Activated CD4-positive, CD25-positive, alpha-beta regulatory T cell treated with anti-CD3 and anti-CD28 coated beads, Interleukin-2, amount 50 U/mL, for 24 hours (primary cell): ENCODE data around the gene COL5A1.

Source experiments
- ATAC-seq, 2 donors: fragments of 150-1000 bp; cut with Tn5 transposase; one replicate each; pipeline ENCODE4 v1.10.0; 2021; ENCODE audit warnings: mild to moderate bottlenecking in 1 of 2, moderate library complexity in 1 of 2

The COL5A1 gene

DNA sequence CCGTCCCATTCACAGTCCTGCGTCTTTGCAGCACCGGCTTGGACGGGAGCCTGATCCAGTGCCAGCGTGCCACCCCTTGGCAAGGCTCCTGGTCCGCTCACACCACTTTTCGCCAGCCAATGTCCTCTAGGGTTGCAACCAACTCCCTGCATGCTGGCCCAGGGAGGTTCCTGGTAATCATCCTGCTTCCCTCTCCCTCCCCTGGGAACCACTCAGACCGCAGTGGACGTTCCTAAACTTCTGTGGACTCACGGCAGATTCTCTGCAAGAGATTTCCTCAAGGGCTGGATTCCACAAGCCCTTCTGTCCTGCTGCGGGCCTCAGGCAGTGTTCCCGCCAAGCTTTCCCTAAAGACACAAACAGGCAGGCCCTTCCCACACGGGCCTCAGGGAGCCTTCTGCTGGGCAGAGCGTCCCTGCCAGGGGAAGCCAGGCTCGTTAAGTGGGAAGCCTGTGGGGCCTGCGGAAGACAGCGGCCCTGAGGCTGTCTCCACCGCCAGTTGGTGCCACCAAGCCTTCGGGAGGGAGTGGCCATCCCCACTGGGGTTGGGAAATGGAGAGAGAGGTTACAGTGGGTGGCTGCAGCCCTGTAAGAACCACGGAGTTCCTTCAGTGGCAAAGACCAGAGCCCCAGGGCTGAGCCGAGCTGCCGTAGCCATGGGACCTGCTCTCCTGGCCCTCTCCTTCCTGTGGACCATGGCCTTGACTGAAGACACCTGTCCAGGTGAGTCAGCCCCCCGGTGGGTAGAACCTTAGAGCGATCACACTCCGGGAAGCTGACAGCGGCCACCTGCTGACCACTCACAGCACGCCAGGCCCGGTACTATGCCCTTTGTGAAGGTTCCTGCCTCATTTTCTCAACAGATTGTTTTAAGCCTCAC lies 222.6 kb downstream of the COL5A1 start:
- no peak for ATAC-seq

DNA sequence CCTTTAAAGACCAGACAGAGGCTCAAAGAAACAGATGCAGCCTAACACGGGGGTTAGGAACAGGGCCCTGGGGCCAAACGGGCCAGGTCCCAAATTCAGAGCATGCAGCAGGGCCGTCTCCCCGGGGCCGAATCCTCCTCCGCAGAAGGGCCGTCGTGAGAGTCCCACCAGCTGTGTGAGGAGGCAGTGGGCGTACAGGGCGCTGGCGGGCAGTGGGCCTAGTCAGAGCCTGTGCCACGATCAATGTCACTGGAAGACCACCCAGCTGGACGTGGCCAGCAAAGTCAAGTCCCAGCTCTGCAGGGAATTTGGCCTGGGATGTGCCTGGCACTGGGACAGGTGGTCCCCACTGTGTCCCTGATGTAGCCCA lies 223.2 kb downstream of the COL5A1 start:
- ATAC-seq, result no peak

GRCh38 chr9:134867917-134868750 lies 226.5 kb downstream of the COL5A1 start:
- ATAC-seq, result no peak

DNA sequence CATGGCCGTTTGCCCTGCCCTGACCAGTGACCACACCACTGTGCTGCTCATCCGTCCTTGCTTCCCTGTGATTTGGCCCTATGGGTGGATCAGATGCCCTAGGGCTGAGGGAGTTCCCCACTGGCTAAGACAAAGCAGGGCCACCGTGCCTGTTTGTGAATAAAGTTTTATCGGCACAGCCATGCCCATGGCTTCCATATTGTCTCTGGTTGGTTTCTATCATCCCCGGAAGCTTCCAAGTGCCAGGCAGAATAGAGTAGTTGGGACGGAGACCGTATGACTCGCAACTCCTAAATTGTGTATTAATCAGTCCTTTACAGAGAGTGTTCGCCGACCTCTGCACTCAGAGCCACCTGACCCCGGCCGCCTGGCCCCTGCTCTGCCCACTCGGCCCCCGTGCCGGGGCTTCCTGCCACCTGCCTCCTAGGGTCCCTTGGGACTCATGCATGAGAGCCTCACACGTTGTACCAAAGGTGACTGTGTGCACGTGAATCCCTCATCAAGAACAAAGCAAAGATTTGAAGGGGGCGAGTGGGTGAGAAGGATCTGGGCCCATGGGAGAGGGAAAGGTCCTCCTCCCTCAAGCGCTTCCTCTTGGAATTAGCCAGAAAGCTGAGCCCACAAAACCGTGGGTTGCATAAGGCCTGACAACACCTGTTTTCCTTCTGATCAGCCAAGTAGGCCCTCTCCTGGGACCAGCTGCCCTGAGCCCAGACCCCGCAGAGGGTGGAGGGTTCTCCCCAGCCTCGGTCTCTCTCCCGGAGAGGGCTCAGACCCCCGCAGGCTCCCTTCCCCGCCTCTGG lies 227.3 kb downstream of the COL5A1 start:
- no peak for ATAC-seq

- ATAC-seq, result no peak
These were observed 228.1 kb downstream of the COL5A1 start for GRCh38 chr9:134869554-134870300.

DNA sequence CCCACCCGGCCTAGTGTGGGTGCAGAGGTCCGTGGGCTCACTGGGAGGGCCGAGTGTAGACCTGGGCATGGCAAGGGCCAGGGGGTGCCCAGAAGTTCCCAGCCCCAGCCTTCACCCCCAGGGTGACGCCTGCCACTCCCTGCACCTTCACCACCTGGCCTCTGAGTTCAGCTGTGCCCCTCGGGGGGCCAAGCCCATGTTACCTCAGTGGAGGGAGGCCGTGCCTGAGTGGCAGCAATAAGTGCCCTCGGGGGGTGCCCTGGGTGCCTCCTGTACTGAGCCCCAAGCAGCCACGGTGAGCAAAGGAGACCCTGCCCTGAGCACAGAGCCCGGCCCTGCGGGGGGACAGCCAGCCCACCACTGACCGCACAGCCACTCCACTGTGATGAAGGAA lies 228.7 kb downstream of the COL5A1 start:
- no peak for ATAC-seq

DNA sequence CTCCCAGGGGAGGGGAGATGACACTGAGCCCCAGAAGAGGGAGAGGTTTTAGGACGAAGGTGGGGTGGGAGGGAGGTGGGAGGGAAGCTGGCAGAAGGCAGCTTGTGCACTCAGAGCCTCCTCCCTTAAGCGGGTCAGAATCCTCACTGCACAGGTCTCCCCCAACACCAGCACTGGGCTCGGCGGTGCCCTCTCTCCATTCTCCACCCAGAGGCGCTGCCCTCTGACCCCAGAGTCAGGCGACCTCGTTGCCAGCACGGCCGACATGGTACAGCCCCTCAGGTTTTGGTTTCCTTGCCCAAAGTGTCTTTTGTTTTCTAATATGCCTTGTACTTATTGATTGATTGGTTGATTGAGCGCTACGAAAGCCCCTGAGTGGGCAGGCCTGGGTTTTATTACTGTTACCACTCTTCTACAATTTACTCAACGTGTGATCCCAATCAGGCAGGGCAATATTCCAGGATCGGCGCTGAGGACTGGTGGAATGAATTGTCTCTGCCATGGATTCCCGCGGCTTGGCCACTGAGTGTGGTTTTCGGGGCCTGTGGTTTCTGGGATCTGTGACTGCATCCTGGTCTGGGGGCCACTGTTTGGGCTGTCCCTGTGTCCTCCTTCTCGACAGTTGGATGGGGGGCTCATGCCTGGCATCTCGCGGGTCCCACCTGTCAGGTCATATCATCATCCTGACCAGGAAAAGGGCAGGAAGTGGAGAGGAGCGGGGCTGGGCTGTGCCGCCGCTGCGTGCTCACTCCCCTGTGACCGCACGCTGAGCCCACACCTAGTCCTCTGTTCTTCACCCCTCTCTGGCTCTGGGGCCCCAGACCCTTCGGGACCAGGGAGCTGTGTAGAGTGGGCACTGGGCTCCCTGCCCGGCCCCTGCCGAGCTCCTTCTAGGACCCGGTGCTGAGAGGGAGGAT lies 229.4 kb downstream of the COL5A1 start:
- ATAC-seq, result no peak

DNA sequence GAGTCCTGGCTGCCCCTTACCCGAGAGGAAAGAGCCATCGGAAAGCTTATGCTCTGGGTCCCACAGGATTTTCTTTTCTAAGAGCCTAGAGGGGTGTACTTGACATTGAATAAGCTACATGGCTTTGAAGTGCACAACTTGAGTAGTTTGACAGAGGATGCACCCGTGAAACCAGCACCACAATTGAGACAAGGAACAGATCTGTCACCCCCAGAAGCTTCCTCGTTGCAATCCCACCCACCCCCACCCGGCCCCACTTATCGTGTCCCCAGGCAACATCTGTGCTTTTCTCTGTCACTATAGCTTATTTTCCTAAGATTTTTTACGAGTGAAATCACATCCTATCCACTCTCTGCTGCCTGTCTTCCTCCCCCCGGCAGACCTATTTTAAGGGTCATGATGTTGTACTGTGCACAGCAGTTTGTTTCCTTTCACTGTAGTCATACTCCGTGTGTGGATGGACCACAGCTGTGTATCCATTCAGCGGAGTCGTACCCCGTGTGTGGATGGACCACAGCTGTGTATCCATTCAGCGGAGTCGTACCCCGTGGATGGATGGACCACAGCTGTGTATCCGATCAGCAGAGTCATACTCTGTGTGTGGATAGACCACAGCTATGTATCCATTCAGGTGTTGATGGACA lies 230.2 kb downstream of the COL5A1 start:
- ATAC-seq, result no peak

- ATAC-seq, result no peak
These were observed 231.1 kb downstream of the COL5A1 start for GRCh38 chr9:134872482-134873231.

- no peak for ATAC-seq
These were observed 233.8 kb downstream of the COL5A1 start for GRCh38 chr9:134875371-134875770.

DNA sequence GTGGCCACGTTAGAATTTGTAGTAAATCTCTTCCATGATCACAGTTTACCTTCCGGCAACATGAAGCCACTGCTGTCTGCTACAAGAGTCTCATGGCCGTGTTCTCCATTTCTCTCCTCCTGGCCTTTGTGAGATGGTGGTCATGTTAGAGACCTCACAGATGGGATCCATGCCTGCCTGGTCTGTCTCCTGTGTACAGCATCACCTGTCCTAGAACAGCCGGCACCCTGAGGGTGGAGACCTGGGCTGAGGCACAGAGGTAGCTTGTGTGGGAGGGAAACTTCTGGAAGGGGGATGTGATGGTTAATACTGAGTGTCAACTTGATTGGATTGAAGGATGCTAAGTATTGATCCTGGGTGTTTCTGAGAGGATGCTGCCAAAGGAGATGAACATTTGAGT lies 235.9 kb downstream of the COL5A1 start:
- ATAC-seq, result no peak

- no peak for ATAC-seq
These were observed 238.3 kb downstream of the COL5A1 start for GRCh38 chr9:134879664-134880483.

DNA sequence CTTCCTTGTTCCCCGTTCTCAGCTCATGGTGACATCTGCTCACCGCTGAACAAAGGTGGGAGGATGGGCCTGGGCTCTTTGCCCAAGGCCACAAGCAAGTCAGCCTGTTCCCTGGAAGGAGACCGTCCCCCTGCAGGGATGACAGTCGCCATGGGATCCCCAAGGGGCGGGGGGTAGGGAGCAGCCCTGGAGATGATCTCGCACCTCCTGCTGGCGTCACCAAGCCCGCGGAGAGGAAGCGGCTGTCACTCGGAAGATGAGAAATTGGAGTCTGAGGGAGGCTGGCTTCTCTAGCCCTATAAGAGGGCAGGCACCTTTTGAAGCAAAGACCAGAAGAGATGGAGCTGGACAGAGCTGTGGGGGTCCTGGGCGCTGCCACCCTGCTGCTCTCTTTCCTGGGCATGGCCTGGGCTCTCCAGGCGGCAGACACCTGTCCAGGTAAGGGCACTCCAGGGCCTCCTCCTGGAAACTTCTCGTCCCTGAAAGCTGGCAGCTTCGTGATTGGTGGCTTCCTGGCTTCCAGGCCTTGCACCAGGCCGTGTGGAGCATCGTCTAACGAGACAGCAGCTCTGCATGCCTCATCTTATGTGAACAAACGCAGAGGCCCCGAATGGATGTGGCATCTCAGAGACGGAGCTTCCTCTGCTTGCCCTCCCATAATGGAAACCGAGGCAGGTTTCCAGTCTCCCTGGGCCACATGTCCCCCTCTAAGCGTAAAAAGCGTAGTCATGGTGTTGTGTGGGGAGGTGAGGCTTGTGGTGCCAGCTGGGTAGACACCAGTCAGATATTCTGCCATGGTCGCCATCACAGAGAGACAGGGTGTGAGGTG lies 239.1 kb downstream of the COL5A1 start, which contains the start of gene FCN2:
Gene FCN2, plus strand, starts transcription at position 327 of the 829 bp plus-strand sequence. Its CDS starts 12 bp downstream, at position 339.
- ATAC-seq, result no peak

GRCh38 chr9:134881313-134881670 lies 239.7 kb downstream of the COL5A1 start:
- ATAC-seq, result no peak

- no peak for ATAC-seq
These were observed 240.7 kb downstream of the COL5A1 start for GRCh38 chr9:134882204-134882785.

GRCh38 chr9:134883040-134883782 lies 241.6 kb downstream of the COL5A1 start:
- ATAC-seq, result no peak

- ATAC-seq, result no peak
These were observed 242.9 kb downstream of the COL5A1 start for GRCh38 chr9:134884492-134884891.
